H1 (cell line): ENCODE results near the gene RBM17. TPM values are rescaled to one million over a fixed set of nuclear protein-coding genes. Genes with fewer than 3 reads are reported as not detected.

Experiments used
- CTCF ChIA-PET: fragments of 300-600 bp; sonication (Branson Sonifier 250); formaldehyde crosslinking; loops from one replicate; lab custom pipeline; 2021; ENCODE audit not compliant: partially characterized antibody; lab: Charles Lee
- POLR2A ChIA-PET: fragments of 300-600 bp; sonication (Branson Sonifier 250); formaldehyde crosslinking; loops from one replicate; lab custom pipeline; 2021; ENCODE audit warnings: inconsistent platforms; ENCODE audit not compliant: partially characterized antibody; lab: Charles Lee
- DNase-seq, 2 experiments: peaks; one replicate each; pipeline versions ENCODE4 v3.0.0 to v3.0.0-alpha.2; 2010 to 2022; ENCODE audit warnings: low spot score in 2 of 2, low read depth in 1 of 2, mixed read lengths in 1 of 2
- FAIRE-seq: peaks from 2 replicates; lab custom pipeline; 2011; peaks lifted over from hg19 to GRCh38; lab: Jason Lieb, UNC
- H2AFZ ChIP-seq: 2 replicates; pipeline ENCODE4 v1.8.1; 2012; ENCODE audit warnings: low read length, inconsistent platforms
- H2AK5ac ChIP-seq: 2 replicates; pipeline ENCODE4 v1.6.1; 2013; ENCODE audit warnings: low read depth, low read length
- H2BK120ac ChIP-seq: replicated peaks from 2 replicates; pipeline ENCODE3; 2013; ENCODE audit warnings: low read depth, low read length, inconsistent platforms
- H2BK12ac ChIP-seq: 2 replicates; pipeline ENCODE4 v1.6.1; 2013; ENCODE audit warnings: low read depth, low read length
- H2BK15ac ChIP-seq: 2 replicates; pipeline ENCODE4 v1.6.1; 2013; ENCODE audit warnings: low read length
- H2BK20ac ChIP-seq: 2 replicates; pipeline ENCODE4 v1.6.1; 2013; ENCODE audit warnings: low read length
- H2BK5ac ChIP-seq: 2 replicates; pipeline ENCODE4 v1.6.1; 2013; ENCODE audit warnings: low read depth, low read length
- H3K14ac ChIP-seq: 2 replicates; pipeline ENCODE4 v1.6.1; 2013; ENCODE audit warnings: inconsistent platforms; ENCODE audit not compliant: insufficient read length
- H3K18ac ChIP-seq: 2 replicates; pipeline ENCODE4 v1.6.1; 2013; ENCODE audit warnings: low read length; ENCODE audit errors: extremely low read depth
- H3K23ac ChIP-seq: 2 replicates; pipeline ENCODE4 v1.6.1; 2013; ENCODE audit warnings: inconsistent platforms; ENCODE audit not compliant: insufficient read length
- H3K23me2 ChIP-seq: 2 replicates; pipeline ENCODE4 v1.6.1; 2013; ENCODE audit warnings: low read depth, low read length
- H3K27ac ChIP-seq: 2 replicates; pipeline ENCODE4 v1.6.1; 2011; ENCODE audit warnings: low read depth, low read length, inconsistent platforms
- H3K27me3 ChIP-seq, 4 experiments: replicated peaks in 1 of 4; 1 replicate in 1 of 4; 2 replicates in 3 of 4; pipeline versions ENCODE4 v1.6.1 to v1.8.1; 2011 to 2013; ENCODE audit warnings: low read length in 3 of 4, mild to moderate bottlenecking in 3 of 4, inconsistent platforms in 2 of 4, mixed read lengths in 2 of 4, moderate library complexity in 1 of 4; ENCODE audit not compliant: control insufficient read depth in 3 of 4, insufficient read depth in 3 of 4; ENCODE audit errors: extremely low read depth in 1 of 4
- H3K36me3 ChIP-seq, 4 experiments: 2 replicates each; pipeline versions ENCODE4 v1.6.1 to v1.8.1; 2011 to 2013; ENCODE audit warnings: mild to moderate bottlenecking in 4 of 4, low read length in 3 of 4, moderate library complexity in 2 of 4, control low read depth in 1 of 4, inconsistent platforms in 1 of 4; ENCODE audit not compliant: insufficient read depth in 4 of 4, control insufficient read depth in 2 of 4
- H3K4ac ChIP-seq: replicated peaks from 2 replicates; pipeline ENCODE3; 2013; ENCODE audit warnings: low read length, low read depth, mixed read lengths, inconsistent platforms; ENCODE audit not compliant: insufficient read length
- H3K4me1 ChIP-seq, 4 experiments: replicated peaks in 1 of 4; 1 replicate in 1 of 4; 2 replicates in 3 of 4; pipeline versions ENCODE4 v1.6.1 to v1.8.1; 2011 to 2013; ENCODE audit warnings: low read length in 3 of 4, inconsistent platforms in 2 of 4, mixed read lengths in 1 of 4; ENCODE audit not compliant: insufficient read depth in 4 of 4, control insufficient read depth in 3 of 4
- H3K4me2 ChIP-seq, 2 experiments: 2 replicates each; pipeline versions ENCODE4 v1.6.1 to v1.8.1; 2011 to 2013; ENCODE audit warnings: low read depth in 2 of 2, low read length in 2 of 2, control low read depth in 1 of 2, inconsistent platforms in 1 of 2, mild to moderate bottlenecking in 1 of 2; ENCODE audit not compliant: insufficient read depth in 1 of 2
- H3K4me3 ChIP-seq, 4 experiments: fragments of 200-600, 300-600 bp in 1 of 4; sonication (generic), shearing (Covaris generic), sonication (Bioruptor Twin) in 1 of 4; 2 replicates each; pipeline versions ENCODE4 v1.5.1 to v1.8.1; 2011 to 2016; ENCODE audit warnings: low read length in 4 of 4, low read depth in 3 of 4, control low read depth in 2 of 4, inconsistent platforms in 2 of 4, mild to moderate bottlenecking in 2 of 4, mixed read lengths in 1 of 4, moderate library complexity in 1 of 4; ENCODE audit not compliant: insufficient read depth in 2 of 4; ENCODE audit errors: extremely low read depth in 1 of 4
- H3K56ac ChIP-seq: replicated peaks from 2 replicates; pipeline ENCODE3; 2013; ENCODE audit warnings: low read depth, mild to moderate bottlenecking, mixed read lengths, low read length, inconsistent platforms; ENCODE audit not compliant: insufficient read length
- H3K79me1 ChIP-seq: 2 replicates; pipeline ENCODE4 v1.6.1; 2013; ENCODE audit warnings: low read depth, low read length, control low read depth
- H3K79me2 ChIP-seq, 2 experiments: 2 replicates each; pipeline versions ENCODE4 v1.6.1 to v1.8.1; 2012 to 2013; ENCODE audit warnings: low read length in 2 of 2, mild to moderate bottlenecking in 2 of 2, inconsistent platforms in 1 of 2; ENCODE audit not compliant: insufficient read depth in 2 of 2, control insufficient read depth in 1 of 2
- H3K9ac ChIP-seq, 4 experiments: replicated peaks in 1 of 4; 1 replicate in 1 of 4; 2 replicates in 3 of 4; pipeline versions ENCODE4 v1.6.1 to v1.8.1; 2011 to 2013; ENCODE audit warnings: low read depth in 3 of 4, low read length in 3 of 4, control low read depth in 2 of 4, mild to moderate bottlenecking in 2 of 4, moderate library complexity in 2 of 4, inconsistent platforms in 1 of 4; ENCODE audit errors: extremely low read depth in 1 of 4
- H3K9me3 ChIP-seq, 2 experiments: 2 replicates each; pipeline versions ENCODE4 v1.6.1 to v1.8.1; 2012 to 2013; ENCODE audit warnings: mild to moderate bottlenecking in 2 of 2, moderate library complexity in 2 of 2, control low read depth in 1 of 2, inconsistent platforms in 1 of 2, low read depth in 1 of 2, low read length in 1 of 2, mixed read lengths in 1 of 2; ENCODE audit not compliant: insufficient read depth in 2 of 2
- H4K20me1 ChIP-seq, 2 experiments: replicated peaks in 1 of 2; 2 replicates each; pipeline versions ENCODE3 to v1.8.1; 2011 to 2013; ENCODE audit warnings: inconsistent platforms in 2 of 2, low read length in 2 of 2, mild to moderate bottlenecking in 1 of 2; ENCODE audit not compliant: insufficient read depth in 2 of 2, control insufficient read depth in 1 of 2
- H4K5ac ChIP-seq: 2 replicates; pipeline ENCODE4 v1.6.1; 2013; ENCODE audit warnings: low read length, low read depth, mixed read lengths, inconsistent platforms; ENCODE audit not compliant: insufficient read length
- H4K8ac ChIP-seq: 2 replicates; pipeline ENCODE4 v1.8.0; 2013; ENCODE audit warnings: mild to moderate bottlenecking, moderate library complexity, low read length, inconsistent platforms; ENCODE audit not compliant: insufficient read depth; ENCODE audit errors: extremely low read depth
- H4K91ac ChIP-seq: replicated peaks from 2 replicates; pipeline ENCODE3; 2013; ENCODE audit warnings: low read length, mixed read lengths, inconsistent platforms; ENCODE audit not compliant: insufficient read length
- ASH2L ChIP-seq: fragments of 200-600, 300-600 bp; sonication (generic); IDR thresholded peaks from one replicate; pipeline ENCODE4 v1.7.1; 2017; ENCODE audit warnings: low read length
- BACH1 ChIP-seq: IDR thresholded peaks from 2 replicates; pipeline ENCODE4 v1.6.1; 2012; ENCODE audit warnings: low read length, improper control_type of control experiment
- CTBP2 ChIP-seq: IDR thresholded peaks from 2 replicates; pipeline ENCODE4 v1.7.0; 2011; ENCODE audit warnings: borderline replicate concordance, mild to moderate bottlenecking, moderate library complexity, mixed read lengths, low read length; ENCODE audit not compliant: insufficient read depth, insufficient read length
- EZH2 ChIP-seq: fragments of 200-600 bp; sonication (generic); IDR thresholded peaks from 2 replicates; pipeline ENCODE4 v1.7.1; 2012; ENCODE audit warnings: low read depth, mild to moderate bottlenecking, moderate library complexity, low read length, inconsistent platforms; ENCODE audit not compliant: severe bottlenecking
- FOSL1 ChIP-seq: IDR thresholded peaks from 2 replicates; pipeline ENCODE4 v1.6.1; 2011; ENCODE audit warnings: mild to moderate bottlenecking, low read depth, low read length, moderate library complexity; ENCODE audit not compliant: insufficient read depth
- GTF2F1 ChIP-seq: IDR thresholded peaks from 2 replicates; pipeline ENCODE4 v1.6.1; 2012; ENCODE audit warnings: low read depth, low read length, improper control_type of control experiment, borderline replicate concordance
- PHF8 ChIP-seq: fragments of 200-600 bp; sonication (generic); conservative IDR thresholded peaks from 2 replicates; pipeline ENCODE4 v1.7.1; 2012; ENCODE audit warnings: low read depth, mild to moderate bottlenecking, inconsistent platforms, low read length, moderate library complexity
- RAD21 ChIP-seq, 2 experiments: IDR thresholded peaks in 1 of 2; conservative IDR thresholded peaks in 1 of 2; 2 replicates each; pipeline ENCODE4 v1.6.1; 2011; ENCODE audit warnings: low read depth in 2 of 2, low read length in 2 of 2, improper control_type of control experiment in 1 of 2, inconsistent platforms in 1 of 2, mild to moderate bottlenecking in 1 of 2, moderate library complexity in 1 of 2
- SAP30 ChIP-seq: fragments of 300-600 bp; sonication (generic); IDR thresholded peaks from 2 replicates; pipeline ENCODE4 v1.7.1; 2012; ENCODE audit warnings: low read length, moderate library complexity, mild to moderate bottlenecking, inconsistent platforms; ENCODE audit not compliant: insufficient read depth, insufficient replicate concordance
- WGBS, 2 experiments: shearing (Covaris generic) in 1 of 2; methylation state at CpG; one replicate each; pipeline versions ENCODE4 v1.1.6 to v1.1.7; 2013 to 2015; ENCODE audit warnings: low lambda C conversion rate in 2 of 2, mixed read lengths in 2 of 2, inconsistent platforms in 1 of 2, low coverage in 1 of 2, missing lambda C conversion rate in 1 of 2; ENCODE audit not compliant: insufficient replicate concordance in 2 of 2, insufficient coverage in 1 of 2, insufficient read length in 1 of 2; ENCODE audit errors: extremely low coverage in 1 of 2, missing lambda C conversion rate in 1 of 2; 5-methylcytosine and 5-hydroxymethylcytosine counted together
- polyA plus RNA-seq, 7 experiments: library from polyadenylated mRNA; depleted of rRNA in 3 of 7; stranded (reverse) in 5 of 7; unstranded in 2 of 7; fragments of >200 nt in 5 of 7; fragments of 200-250 nt in 2 of 7; gene quantifications; 1 replicate in 5 of 7; 2 replicates in 1 of 7; 4 replicates in 1 of 7; pipeline versions ENCODE4 v1.2.1 to v1.2.3, GENCODE V29; 2011 to 2013; ENCODE audit warnings: missing spikeins in 2 of 7, mixed read lengths in 2 of 7
- total RNA-seq: library from RNA; stranded (reverse); fragmentation: NEBNext Ultra II Directional; extraction: Animal tissue kit (Norgen Biotek cat#: 25700); gene quantifications from 2 replicates; pipeline ENCODE4 v1.2.1, GENCODE V29; 2021
- TF ChIP-seq, protein P1 (sequence below): IDR thresholded peaks from 2 replicates; pipeline ENCODE4 v1.6.1; 2012; ENCODE audit warnings: inconsistent platforms

RBM17 gene
- total and polyA plus RNA-seq, 2 of the 8 experiments (the other 6 are each of a cell fraction or from before 2014, with no cell fraction given) = 15.7 to 128 TPM

DNA sequence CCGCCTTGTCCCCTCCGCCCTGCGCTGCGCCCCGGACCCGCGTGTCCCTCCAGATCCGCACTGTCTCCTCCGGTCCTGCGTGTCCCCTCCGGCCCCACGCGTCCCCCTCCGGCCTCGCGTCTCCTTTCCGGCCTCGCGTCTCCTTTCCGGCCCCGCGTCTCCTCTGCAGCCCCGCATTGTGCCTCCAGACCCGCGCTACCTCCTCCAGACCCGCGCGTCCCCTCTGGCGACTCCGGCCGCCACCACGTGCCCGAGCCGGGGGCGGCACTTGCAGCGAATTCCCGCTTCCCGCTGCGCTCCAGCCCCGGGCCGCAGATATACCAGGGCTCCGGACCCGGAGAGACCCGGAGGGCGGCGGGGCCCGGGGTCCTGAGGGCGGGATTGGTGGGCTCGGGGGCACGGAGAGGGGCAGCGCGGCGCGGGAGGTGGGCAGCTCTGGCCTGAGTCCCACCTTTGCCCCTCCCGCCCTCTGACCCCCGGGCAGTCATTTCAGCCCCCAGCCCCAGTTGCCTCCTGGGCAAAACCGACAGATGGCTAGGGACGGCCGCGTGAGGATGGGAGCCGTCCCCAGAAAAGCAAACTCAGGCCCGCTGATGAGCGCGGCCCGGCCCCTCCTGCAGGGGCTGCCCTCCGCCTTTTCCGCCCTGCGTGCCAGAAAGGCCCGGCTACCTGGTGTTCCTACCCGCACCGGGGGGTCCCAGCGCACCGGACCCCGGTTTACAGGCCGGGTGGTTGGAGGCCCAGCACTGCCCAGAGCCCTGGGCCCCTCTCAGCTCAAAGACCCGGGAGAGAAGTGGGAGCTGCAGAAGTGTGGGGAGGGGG lies 56.5 kb downstream of the RBM17 start:
- Histone ChIP-seq H2BK12ac (no peak overlapping the region), H2BK20ac (no peak overlapping the region), H3K27ac (no peak overlapping the region), H4K5ac (no peak overlapping the region), H3K23me2 (peaks cover 14% of the 10 kb centered on the region; the same call in 1 of the 2 replicates), H3K9ac (peak overlapping the region in 3 of 4 experiments; percentile 31 to 52 (median 44); a peak in 5 of 7 replicates), H2BK15ac (no peak overlapping the region), H3K9me3 (no peaks in the 10 kb centered on the region), H3K4ac (no peak overlapping the region), H3K4me1 (peaks cover 4 to 11% (median 8%) of the 10 kb centered on the region in 4 experiments), H3K14ac (no peak overlapping the region), H3K36me3 (no peaks in the 10 kb centered on the region), H4K20me1 (peaks cover 0 to 17% of the 10 kb centered on the region in 2 experiments), H3K56ac (no peak overlapping the region), H2BK5ac (no peak overlapping the region), H4K8ac (peak overlapping the region; percentile 57), H3K23ac (no peak overlapping the region), H2BK120ac (no peak overlapping the region), H3K27me3 (peaks cover 1 to 21% (median 6%) of the 10 kb centered on the region in 4 experiments; a peak in 4 of 7 replicates), H3K79me2 (peaks cover 0 to 13% of the 10 kb centered on the region in 2 experiments; a peak in 2 of 4 replicates), H3K4me3 (peak overlapping the region; percentile 45 to 80 (median 50)), H3K4me2 (peak overlapping the region; percentile 54 to 86), H3K18ac (peak overlapping the region; percentile 71; the same call in 1 of the 2 replicates), H2AK5ac (no peak overlapping the region), H2AFZ (no peak overlapping the region), H4K91ac (no peak overlapping the region), H3K79me1 (peaks cover 8% of the 10 kb centered on the region)
- FAIRE-seq = no peak
- DNase-seq = peak in 1 of 2 experiments; percentile 69
- CTCF ChIA-PET = interaction anchor here (0.6 to 1.1 kb wide), 3 partner anchors 9 to 58 kb away, joined by 3 read pairs; no protein-coding TSS in a partner anchor
- 3% methylated on average over 42 of the region's 76 CpGs; no CpG with 5 or more reads in 1 of the 2 experiments for WGBS, 2 experiments
- POLR2A ChIA-PET = interaction anchor here (0.6 to 2.4 kb wide), 8 partner anchors 9 to 173 kb away, joined by 3 to 10 read pairs (median 3); partner anchors contain the start of gene PFKFB3
- TF ChIP-seq, protein P1, sequence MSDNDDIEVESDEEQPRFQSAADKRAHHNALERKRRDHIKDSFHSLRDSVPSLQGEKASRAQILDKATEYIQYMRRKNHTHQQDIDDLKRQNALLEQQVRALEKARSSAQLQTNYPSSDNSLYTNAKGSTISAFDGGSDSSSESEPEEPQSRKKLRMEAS = peak; percentile 97
- TF ChIP-seq GTF2F1 = no peak
- TF ChIP-seq RAD21 (IDR thresholded peaks at IDR 0.05 in 1 of 2, conservative IDR thresholded peaks at IDR 0.05 in 1 of 2; ENCODE audit: low read depth in 2 of 2, low read length in 2 of 2) = peak in 1 of 2 experiments; percentile 10; a peak in 1 of 4 replicates
- peak; percentile 42 for TF ChIP-seq ASH2L
- peak; percentile 37 for TF ChIP-seq EZH2
- no peak for TF ChIP-seq PHF8
- no peak for TF ChIP-seq SAP30
- TF ChIP-seq FOSL1 = no peak
- TF ChIP-seq CTBP2 = no peak
- TF ChIP-seq BACH1 = no peak
